ENCODE results near the gene PCDHGA9. TPM values are rescaled to one million over a fixed set of nuclear protein-coding genes. Genes with fewer than 3 reads are reported as not detected.

The PCDHGA9 gene
- total RNA-seq, 3 donors from 2014 or later (not counting 1 experiment from before 2014, with no cell fraction given): 0.61 to 1.7 (median 1.0) TPM

GRCh38 chr5:141356133-141356532 is 46.4 kb upstream of the PCDHGA9 start:
- Histone ChIP-seq H3K9me3 (ENCODE audit: control insufficient read depth, insufficient read depth, low read length) (peaks cover 32% of the 10 kb centered on the region), H3K27ac (ENCODE audit: low read length) (no peak overlapping the region), H3K36me3 (ENCODE audit: control insufficient read depth, insufficient read depth, low read length) (no peaks in the 10 kb centered on the region), H3K4me3 (ENCODE audit: low read length) (no peak overlapping the region), H3K4me1 (ENCODE audit: control insufficient read depth, insufficient read depth, low read length) (peaks cover 5% of the 10 kb centered on the region), H3K27me3 (ENCODE audit: control insufficient read depth, insufficient read depth, low read length) (peaks cover 51% of the 10 kb centered on the region)
- Mint-ChIP-seq H3K36me3 (peaks cover 33% of the 10 kb centered on the region), H3K4me3 (no peak overlapping the region), H3K27ac (no peak overlapping the region), H3K9me3 (peaks cover 0 to 3% of the 10 kb centered on the region in 2 donors), H3K27me3 (ENCODE audit: low read depth in 2 of 2) (peaks cover 49 to 73% of the 10 kb centered on the region in 2 donors), H3K4me1 (peaks cover 5% of the 10 kb centered on the region in 2 donors)
- 77% methylated on average over 5 of the region's 5 CpGs for WGBS (ENCODE audit: insufficient coverage)
- intact Hi-C loops (cut with micrococcal nuclease): no loop called here
- ATAC-seq (no peak), DNase-seq (no peak)
- no peak for TF ChIP-seq CTCF (IDR thresholded peaks at IDR 0.05)

- Mint-ChIP-seq H3K36me3 (peaks cover 36% of the 10 kb centered on the region), H3K27ac (no peak overlapping the region), H3K27me3 (ENCODE audit: low read depth in 2 of 2) (peaks cover 51 to 81% of the 10 kb centered on the region in 2 donors), H3K4me3 (no peak overlapping the region), H3K4me1 (peaks cover 5% of the 10 kb centered on the region in 2 donors), H3K9me3 (peaks cover 0 to 3% of the 10 kb centered on the region in 2 donors)
- Histone ChIP-seq H3K4me3 (ENCODE audit: low read length) (no peak overlapping the region), H3K4me1 (ENCODE audit: control insufficient read depth, insufficient read depth, low read length) (peaks cover 5% of the 10 kb centered on the region), H3K27me3 (ENCODE audit: control insufficient read depth, insufficient read depth, low read length) (peaks cover 51% of the 10 kb centered on the region), H3K27ac (ENCODE audit: low read length) (no peak overlapping the region), H3K36me3 (ENCODE audit: control insufficient read depth, insufficient read depth, low read length) (no peaks in the 10 kb centered on the region), H3K9me3 (ENCODE audit: control insufficient read depth, insufficient read depth, low read length) (peaks cover 32% of the 10 kb centered on the region)
- intact Hi-C loops (cut with micrococcal nuclease): no loop called here
- WGBS (ENCODE audit: insufficient coverage): 51% methylated on average over 19 of the region's 19 CpGs
- TF ChIP-seq CTCF (IDR thresholded peaks at IDR 0.05): no peak
- no peak for ATAC-seq
- no peak for DNase-seq
These were observed 45.6 kb upstream of the PCDHGA9 start for GRCh38 chr5:141356950-141357349.

GRCh38 chr5:141359790-141360426 is 42.7 kb upstream of the PCDHGA9 start, which contains the start of gene PCDHGB2:
Gene PCDHGB2, plus strand, starts transcription at chr5:141359994. Its CDS starts 142 bp downstream, at chr5:141360136.
- ATAC-seq: peak in 2 of 3 donors; percentile 56 to 69
- Histone ChIP-seq H3K36me3 (ENCODE audit: control insufficient read depth, insufficient read depth, low read length) (no peaks in the 10 kb centered on the region), H3K4me3 (ENCODE audit: low read length) (peak within 1 kb of the TSS; percentile 26), H3K9me3 (ENCODE audit: control insufficient read depth, insufficient read depth, low read length) (peaks cover 35% of the 10 kb centered on the region), H3K27me3 (ENCODE audit: control insufficient read depth, insufficient read depth, low read length) (peaks cover 62% of the 10 kb centered on the region), H3K27ac (ENCODE audit: low read length) (no peak within 1 kb of the TSS), H3K4me1 (ENCODE audit: control insufficient read depth, insufficient read depth, low read length) (peaks cover 4% of the 10 kb centered on the region)
- peaks cover 57 to 77% of the 10 kb centered on the region in 2 donors for H3K27me3 Mint-ChIP-seq (ENCODE audit: low read depth in 2 of 2)
- peak within 1 kb of the TSS; percentile 5 to 62 for H3K27ac Mint-ChIP-seq
- H3K4me3 Mint-ChIP-seq: peak within 1 kb of the TSS; percentile 89
- intact Hi-C loops (cut with micrococcal nuclease): no loop called here
- TF ChIP-seq CTCF (IDR thresholded peaks at IDR 0.05): peak; percentile 36
- peaks cover 35% of the 10 kb centered on the region for H3K36me3 Mint-ChIP-seq
- WGBS (ENCODE audit: insufficient coverage): 26% methylated on average over 24 of the region's 24 CpGs
- DNase-seq: peak in 1 of 2 donors; percentile 61
- H3K4me1 Mint-ChIP-seq: peaks cover 5% of the 10 kb centered on the region in 2 donors
- peaks cover 4 to 10% of the 10 kb centered on the region in 2 donors for H3K9me3 Mint-ChIP-seq
